HG02588 (cell line): ENCODE data around the gene CWC15.
"Not testable (repeated sequence)": the region's sequence is repeated elsewhere in the genome, so short reads cannot be mapped to it uniquely, and the experiment has no call there.

ENCODE experiments used
- ATAC-seq: cut with Tn5 transposase; IDR thresholded peaks from one replicate; pipeline ENCODE4 v1.9.1; 2021; ENCODE audit warnings: mild to moderate bottlenecking, moderate library complexity; ENCODE audit not compliant: unreplicated experiment

CWC15 gene

GRCh38 chr11:94956963-94957362, 16.4 kb downstream of the CWC15 start:
- no peak for ATAC-seq

- ATAC-seq = no peak
These were observed 18.6 kb downstream of the CWC15 start for GRCh38 chr11:94954753-94955152.

- ATAC-seq = no peak
These were observed 25.2 kb downstream of the CWC15 start for GRCh38 chr11:94948070-94948617.

DNA sequence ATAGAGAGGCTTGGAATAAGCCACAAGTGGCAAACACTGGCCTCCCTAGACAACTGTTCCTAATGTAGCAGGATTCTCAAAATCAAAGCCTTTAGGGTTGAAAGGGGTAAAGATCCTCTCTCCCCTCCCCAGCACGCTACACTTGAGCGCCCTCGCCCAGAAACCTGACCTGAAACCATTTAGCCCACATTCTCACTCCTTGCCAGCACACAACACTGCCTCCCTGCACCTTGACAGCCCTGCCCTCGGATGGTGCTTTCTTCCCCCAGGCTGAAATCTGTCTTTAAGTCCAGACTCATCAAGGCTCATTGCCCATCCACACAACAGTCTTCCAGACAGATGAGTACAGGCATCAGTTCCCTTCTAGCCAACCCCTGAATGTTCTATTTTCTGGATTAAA, 26.5 kb downstream of the CWC15 start:
- no peak for ATAC-seq

DNA sequence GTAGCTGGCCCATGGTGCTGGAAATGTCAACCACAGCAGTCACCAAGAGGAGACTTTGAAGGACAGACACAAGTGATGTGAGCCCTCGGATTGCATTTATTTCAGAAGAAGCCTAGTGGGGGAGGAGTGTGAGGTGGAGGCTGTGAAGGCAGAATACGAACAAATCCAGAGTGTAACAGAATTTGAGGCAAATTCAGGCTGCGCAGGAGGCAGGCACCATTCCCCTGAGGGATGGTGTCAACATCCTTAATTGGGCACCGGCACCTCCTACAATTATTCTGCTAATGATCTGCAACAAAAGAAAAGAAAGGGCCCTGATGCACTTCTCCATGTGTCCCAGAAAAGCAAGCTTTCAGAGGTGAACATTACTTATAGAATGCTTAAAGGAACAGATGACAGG, 32.2 kb downstream of the CWC15 start:
- ATAC-seq = no peak

- ATAC-seq = no peak
These were observed 34.0 kb downstream of the CWC15 start for GRCh38 chr11:94939346-94939745.

DNA sequence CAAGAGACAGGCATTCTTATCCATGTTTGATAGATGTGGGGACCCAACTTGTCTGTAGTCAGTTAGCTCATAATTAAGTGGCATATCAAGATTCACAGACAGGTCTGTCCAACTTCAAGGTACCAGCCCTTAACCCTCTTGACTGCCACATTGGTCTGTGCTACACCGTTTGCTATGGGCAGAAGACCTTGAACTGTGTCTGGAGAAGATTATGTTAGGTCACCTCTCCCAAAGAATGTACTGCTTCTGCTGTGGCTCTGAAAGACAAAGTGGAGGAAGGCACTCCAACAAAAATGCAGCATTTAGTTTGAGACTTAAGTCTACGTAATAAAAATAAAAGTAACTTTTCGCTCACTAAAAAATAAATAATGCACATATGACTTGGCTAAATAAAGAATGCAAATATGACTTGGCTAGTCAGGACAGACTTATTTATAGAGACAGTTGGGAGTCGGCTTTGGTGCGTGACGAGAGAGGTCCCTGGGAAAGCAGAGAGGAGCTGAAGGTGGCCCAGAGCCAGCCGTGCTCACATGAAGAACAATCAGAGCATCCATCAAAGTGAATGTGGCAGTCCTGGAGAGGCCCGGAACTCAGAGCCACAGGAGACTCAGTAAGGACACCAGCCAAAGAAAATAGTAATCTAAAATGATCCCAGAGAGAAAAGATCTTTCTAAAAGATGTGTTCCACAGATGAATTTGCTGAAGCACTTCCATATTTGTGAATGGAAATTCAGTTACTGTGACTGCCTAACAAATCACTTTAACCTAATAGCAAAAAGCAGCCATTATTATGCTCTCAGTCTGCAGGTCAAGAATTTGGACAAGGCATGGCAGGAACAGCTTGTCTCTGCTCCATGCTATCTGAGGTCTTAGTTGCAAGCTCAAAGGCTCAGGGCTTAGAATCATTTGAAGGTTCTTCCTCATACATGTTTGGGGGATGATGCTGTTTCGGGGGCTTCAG, 35.0 kb downstream of the CWC15 start:
- no peak for ATAC-seq

GRCh38 chr11:94934846-94935245, 38.5 kb downstream of the CWC15 start:
- no peak for ATAC-seq

DNA sequence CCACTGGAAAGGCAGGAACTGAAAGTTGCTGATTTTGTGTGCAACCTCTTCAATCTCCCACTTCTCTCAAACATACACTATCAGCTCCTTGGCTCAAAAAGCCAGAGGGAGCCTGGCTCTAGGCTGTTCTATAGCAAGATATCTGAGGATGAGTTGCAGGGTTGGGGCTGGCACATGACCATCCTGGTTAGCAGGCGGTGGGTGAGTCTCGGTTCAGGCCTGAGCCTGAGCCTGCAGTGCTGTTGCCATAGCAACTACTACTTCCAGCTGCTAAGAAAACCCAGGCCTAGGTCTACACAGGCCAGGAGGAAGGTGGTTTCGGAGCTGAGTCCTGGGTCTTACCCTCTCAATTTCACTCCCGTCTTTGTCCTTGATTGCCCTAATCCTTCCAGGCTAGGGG, 39.0 kb downstream of the CWC15 start:
- no peak for ATAC-seq

GRCh38 chr11:94933223-94934130, 39.9 kb downstream of the CWC15 start:
- ATAC-seq = no peak

- no peak for ATAC-seq
These were observed 40.9 kb downstream of the CWC15 start for GRCh38 chr11:94932503-94932902.

GRCh38 chr11:94932072-94932471, 41.3 kb downstream of the CWC15 start:
- ATAC-seq = not testable (repeated sequence)

DNA sequence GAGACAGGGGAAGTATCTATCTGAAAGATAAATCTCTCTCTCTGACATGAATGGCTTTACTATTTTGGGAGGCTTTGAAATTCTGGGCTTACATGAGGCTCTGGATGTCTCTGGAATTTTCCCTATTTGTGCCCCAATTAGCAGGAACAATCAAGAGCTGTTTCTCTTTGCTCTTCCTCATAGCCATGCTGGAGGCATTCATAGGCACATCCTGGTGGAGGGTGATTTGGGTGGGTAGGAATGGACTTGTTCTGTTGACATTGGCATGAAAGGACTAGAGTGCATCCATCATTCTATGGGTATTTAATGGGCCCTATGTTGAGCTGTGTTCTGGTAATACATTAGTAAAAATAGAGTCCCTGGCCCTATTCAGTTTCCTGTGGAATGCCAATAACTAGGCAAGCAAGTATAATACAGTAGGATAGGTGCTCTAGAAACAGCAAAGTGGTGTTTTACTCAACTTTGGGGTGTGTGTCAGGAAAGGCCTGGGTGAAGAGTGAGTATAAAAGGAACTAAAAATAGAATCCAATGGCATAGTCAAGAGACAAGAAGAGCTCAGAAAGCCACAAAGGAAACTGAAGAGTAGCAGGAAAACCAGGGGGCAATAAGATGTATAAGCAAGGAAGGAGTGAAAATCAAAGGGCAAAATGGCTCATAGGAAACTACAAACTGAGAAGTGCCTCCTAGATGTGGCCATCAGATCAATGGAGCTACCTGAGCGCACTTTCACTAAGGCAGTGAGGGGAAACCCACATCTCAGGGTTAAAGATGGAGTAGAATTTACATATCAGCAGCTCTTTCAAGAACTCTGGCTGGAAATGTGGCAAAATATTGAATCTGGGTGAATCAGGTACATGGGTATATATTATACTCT, 45.0 kb downstream of the CWC15 start:
- no peak for ATAC-seq

- ATAC-seq = no peak
These were observed 46.6 kb downstream of the CWC15 start for GRCh38 chr11:94926698-94927237.

DNA sequence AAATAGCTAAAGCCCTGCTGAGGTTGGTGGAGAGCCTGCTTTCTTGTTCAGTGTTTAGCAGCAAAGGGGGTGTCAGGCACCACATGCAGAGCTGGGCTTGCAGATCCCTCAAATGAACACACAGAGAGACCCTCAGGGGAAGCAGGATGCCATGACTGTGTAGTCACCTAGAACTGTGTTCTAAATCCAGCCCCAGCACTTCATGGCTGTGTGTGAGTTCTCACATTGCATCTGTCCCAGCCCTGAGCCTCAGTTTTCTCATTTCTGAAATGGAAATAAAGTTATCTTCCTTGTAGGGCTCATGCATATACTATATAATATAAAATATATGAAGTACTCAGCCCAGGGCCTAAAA, 47.1 kb downstream of the CWC15 start:
- no peak for ATAC-seq

DNA sequence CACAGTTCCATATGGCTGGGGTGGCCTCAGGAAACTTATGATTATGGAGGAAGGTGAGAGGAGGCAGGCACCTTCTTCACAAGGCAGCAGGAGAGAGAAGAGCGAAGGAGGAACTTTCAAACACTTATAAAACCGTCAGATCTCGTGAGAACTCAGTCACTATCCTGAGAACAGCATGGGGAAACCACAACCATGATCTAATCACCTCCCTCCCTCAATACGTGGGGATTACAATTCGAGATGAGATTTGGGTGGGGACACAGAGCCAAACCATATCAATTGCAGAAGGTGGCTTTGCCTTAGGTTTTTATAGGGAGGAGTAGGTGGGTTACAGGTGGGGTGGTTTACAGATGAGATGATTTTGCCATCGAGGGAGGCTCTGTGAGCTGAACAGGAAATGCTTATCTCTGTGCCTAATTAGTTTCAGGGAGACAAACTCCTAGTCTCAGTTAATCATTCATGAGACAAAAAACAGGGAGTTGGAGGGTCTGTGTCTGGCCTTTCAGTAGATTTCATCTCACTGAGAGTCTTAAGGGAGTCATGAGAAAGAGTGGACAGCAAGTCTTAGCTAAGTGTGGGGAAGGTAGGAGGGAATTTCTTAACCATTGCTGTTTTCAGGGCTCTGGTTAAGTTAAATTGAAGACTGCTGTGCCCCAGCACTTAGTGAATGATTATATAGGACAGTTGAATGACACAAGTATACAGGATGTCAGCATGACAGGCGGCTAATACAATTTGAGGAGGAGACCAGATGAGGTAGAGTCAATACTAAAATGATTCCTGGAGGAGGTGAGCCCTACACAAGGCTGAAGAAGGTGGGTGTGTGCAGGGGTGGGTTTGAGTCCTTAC, 47.7 kb downstream of the CWC15 start:
- ATAC-seq = peak; percentile 47

DNA sequence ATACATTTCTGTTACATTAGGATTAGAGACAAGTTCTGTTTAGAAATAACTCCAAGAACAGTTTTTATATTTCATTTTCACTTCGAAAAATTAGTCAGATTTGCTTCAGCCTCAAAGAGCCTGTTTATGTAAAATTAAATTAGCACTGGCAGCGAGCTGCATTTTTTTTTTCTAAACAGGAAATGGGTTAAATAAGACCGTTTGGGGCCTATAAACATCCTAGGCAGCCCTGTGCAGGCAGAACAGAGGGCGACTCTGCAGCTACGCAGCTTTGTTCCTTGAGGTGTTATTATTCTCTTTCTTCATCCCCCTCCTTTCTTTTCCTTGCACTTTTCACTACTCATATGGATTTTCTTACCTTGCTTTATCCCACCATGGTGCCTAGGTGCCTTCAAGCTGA, 48.7 kb downstream of the CWC15 start:
- no peak for ATAC-seq

GRCh38 chr11:94924171-94924572, 49.2 kb downstream of the CWC15 start:
- ATAC-seq = no peak

- ATAC-seq = no peak
These were observed 50.4 kb downstream of the CWC15 start for GRCh38 chr11:94923004-94923334.
